OCI-LY3 (cell line): ENCODE data around the gene TXN2.
"Not testable (repeated sequence)": the region's sequence is repeated elsewhere in the genome, so short reads cannot be mapped to it uniquely, and the experiment has no call there.

Experiments used
- H2AFZ ChIP-seq: fragments of 200-600, 300-600 bp; shearing (Covaris generic); 2 replicates; pipeline ENCODE4 v1.6.0; 2014; ENCODE audit warnings: antibody characterized with exemption, low read depth, low read length
- H3K27ac ChIP-seq: fragments of 200-600, 300-600 bp; sonication (generic); 2 replicates; pipeline ENCODE4 v1.5.1; 2014; ENCODE audit warnings: mild to moderate bottlenecking, low read length, moderate library complexity, mixed read lengths
- H3K27me3 ChIP-seq: fragments of 200-600, 300-600 bp; sonication (generic); 2 replicates; pipeline ENCODE4 v1.6.1; 2014; ENCODE audit warnings: low read depth, low read length, mixed read lengths
- H3K36me3 ChIP-seq: fragments of 200-600, 300-600 bp; sonication (generic); replicated peaks from 2 replicates; pipeline ENCODE3; 2014; ENCODE audit warnings: low read depth, low read length, mixed read lengths
- H3K4me1 ChIP-seq: fragments of 300-600, 200-600 bp; sonication (generic); 2 replicates; pipeline ENCODE4 v1.6.1; 2014; ENCODE audit warnings: low read length, mixed read lengths
- H3K4me2 ChIP-seq: fragments of 200-600, 300-600 bp; sonication (generic); 2 replicates; pipeline ENCODE4 v1.6.1; 2014; ENCODE audit warnings: low read length, mixed read lengths
- H3K4me3 ChIP-seq: fragments of 300-600, 200-600 bp; sonication (generic); 2 replicates; pipeline ENCODE4 v1.5.1; 2014; ENCODE audit warnings: antibody characterized with exemption, mild to moderate bottlenecking, low read length, moderate library complexity
- H3K79me2 ChIP-seq: fragments of 300-600, 200-600 bp; shearing (Covaris generic); 2 replicates; pipeline ENCODE4 v1.6.1; 2014; ENCODE audit warnings: mild to moderate bottlenecking, low read length, mixed read lengths
- H3K9ac ChIP-seq: fragments of 300-600, 200-600 bp; shearing (Covaris generic); 2 replicates; pipeline ENCODE4 v1.6.0; 2014; ENCODE audit warnings: mild to moderate bottlenecking, low read length, moderate library complexity
- H3K9me3 ChIP-seq: fragments of 200-600, 300-600 bp; shearing (Covaris generic); 2 replicates; pipeline ENCODE4 v1.6.1; 2014; ENCODE audit warnings: low read length, mixed read lengths; ENCODE audit not compliant: insufficient read depth
- H4K20me1 ChIP-seq: fragments of 200-600, 300-600 bp; sonication (generic); 2 replicates; pipeline ENCODE4 v1.6.1; 2016; ENCODE audit warnings: low read length, mixed read lengths; ENCODE audit not compliant: insufficient read depth
- CTCF ChIP-seq: fragments of 200-600, 300-600 bp; sonication (generic); IDR thresholded peaks from 2 replicates; pipeline ENCODE4 v1.5.1; 2014; ENCODE audit warnings: antibody characterized with exemption, low read length, low read depth
- EZH2phosphoT487 ChIP-seq: fragments of 200-600 bp; shearing (Covaris generic); IDR thresholded peaks from 2 replicates; pipeline ENCODE4 v1.6.1; 2018; ENCODE audit warnings: antibody characterized with exemption, mixed run types, low read depth

TXN2 gene

GRCh38 chr22:36454916-36455570, 26.4 kb downstream of the TXN2 start:
- Histone ChIP-seq H3K4me2 (peak overlapping the region; percentile 96), H3K4me1 (peaks cover 59% of the 10 kb centered on the region), H2AFZ (peak overlapping the region; percentile 49; the same call in 1 of the 2 replicates)

GRCh38 chr22:36453855-36454378, 27.5 kb downstream of the TXN2 start:
- no peak overlapping the region for H3K9ac ChIP-seq
- no peak for TF ChIP-seq CTCF
- no peak for TF ChIP-seq EZH2phosphoT487
- H3K27ac ChIP-seq, result no peak overlapping the region
- no peaks in the 10 kb centered on the region for H3K36me3 ChIP-seq
- H2AFZ ChIP-seq, result no peak overlapping the region
- H4K20me1 ChIP-seq, result no peaks in the 10 kb centered on the region
- H3K4me3 ChIP-seq, result no peak overlapping the region
- no peaks in the 10 kb centered on the region for H3K9me3 ChIP-seq
- H3K79me2 ChIP-seq, result no peaks in the 10 kb centered on the region
- no peaks in the 10 kb centered on the region for H3K27me3 ChIP-seq
- H3K4me2 ChIP-seq, result peak overlapping the region; percentile 1; the same call in 1 of the 2 replicates
- H3K4me1 ChIP-seq, result peaks cover 65% of the 10 kb centered on the region

More at GRCh38 chr22:36454916-36455570, 26.4 kb downstream of the TXN2 start:
- peak overlapping the region; percentile 62 for H3K27ac ChIP-seq
- H3K79me2 ChIP-seq, result no peaks in the 10 kb centered on the region
- TF ChIP-seq EZH2phosphoT487 (no peak), CTCF (peak; percentile 3; the same call in 1 of the 2 replicates)
- no peaks in the 10 kb centered on the region for H3K36me3 ChIP-seq
- H4K20me1 ChIP-seq, result no peaks in the 10 kb centered on the region
- peak overlapping the region; percentile 78 for H3K4me3 ChIP-seq
- peak overlapping the region; percentile 87 for H3K9ac ChIP-seq
- no peaks in the 10 kb centered on the region for H3K27me3 ChIP-seq
- H3K9me3 ChIP-seq, result no peaks in the 10 kb centered on the region

DNA sequence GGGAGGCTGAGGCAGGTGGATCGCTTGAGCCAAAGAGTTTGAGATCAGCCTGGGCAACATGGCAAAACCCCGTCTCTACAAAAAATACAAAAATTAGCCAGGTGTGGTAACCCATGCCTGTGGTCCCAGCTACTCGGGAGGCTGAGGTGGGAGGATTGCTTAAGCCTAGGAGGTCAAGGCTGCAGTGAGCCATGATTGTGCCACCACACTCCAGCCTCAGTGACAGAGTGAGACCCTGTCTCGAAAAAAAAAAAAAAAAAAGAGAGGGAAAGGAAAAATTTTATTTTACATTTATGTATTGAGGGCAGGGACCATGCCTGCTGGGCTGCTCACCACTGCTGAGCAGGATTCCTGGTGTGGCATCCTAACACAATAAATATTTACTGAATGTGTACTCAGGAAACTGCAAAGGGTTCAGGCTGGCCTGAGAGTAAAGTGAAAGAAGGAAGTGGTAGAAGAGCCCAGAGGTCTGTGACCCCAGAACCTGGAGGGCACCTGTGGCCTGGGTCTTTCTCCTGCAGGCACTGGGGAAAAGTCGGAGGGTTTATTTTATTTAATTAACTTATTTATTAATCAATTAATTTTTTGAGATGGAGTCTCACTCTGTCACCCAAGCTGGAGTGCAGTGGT, 28.3 kb downstream of the TXN2 start:
- H2AFZ ChIP-seq, result not testable (repeated sequence)
- peak overlapping the region; percentile 65 for H3K27ac ChIP-seq

DNA sequence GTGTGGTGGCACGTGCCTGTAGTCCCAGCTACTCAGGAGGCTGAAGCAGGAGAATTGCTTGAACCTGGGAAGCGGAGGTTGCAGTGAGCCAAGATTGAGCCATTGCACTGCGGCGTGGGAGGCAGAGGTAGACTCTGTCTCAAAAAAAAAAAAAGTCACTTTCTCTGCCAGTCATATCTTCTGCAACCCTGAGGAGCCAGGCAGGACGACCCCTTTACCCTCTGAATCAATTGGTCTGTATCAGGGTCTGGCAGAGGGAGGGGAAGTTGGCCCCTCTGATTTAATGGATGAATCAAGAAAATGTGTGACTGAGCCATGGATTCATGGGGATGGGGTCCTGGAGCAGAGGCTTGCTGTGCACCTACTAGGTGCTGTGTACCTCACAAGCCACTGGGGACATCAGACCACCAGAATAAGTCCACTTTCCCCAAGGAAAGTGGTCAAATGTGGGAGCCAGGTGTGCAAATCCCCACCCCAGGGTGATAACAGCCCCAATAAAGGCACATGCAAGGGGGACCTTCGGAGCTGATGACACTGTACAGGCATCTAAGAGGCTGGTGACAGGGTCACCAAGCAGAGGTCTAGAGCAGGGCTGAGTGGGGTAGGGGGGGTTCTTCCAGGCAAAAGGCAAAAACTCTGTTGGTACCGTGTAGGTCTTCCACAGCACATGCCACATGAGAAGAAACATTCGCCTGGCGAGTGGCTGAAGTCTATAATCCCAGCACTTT, 29.0 kb downstream of the TXN2 start:
- H3K4me2 ChIP-seq, result peak overlapping the region; percentile 46
- H3K4me1 ChIP-seq, result peaks cover 65% of the 10 kb centered on the region
- peak overlapping the region; percentile 46; the same call in 1 of the 2 replicates for H3K9ac ChIP-seq
- peak overlapping the region; percentile 65 for H3K27ac ChIP-seq
- H3K4me3 ChIP-seq, result peak overlapping the region; percentile 0; the same call in 1 of the 2 replicates
- H3K79me2 ChIP-seq, result no peaks in the 10 kb centered on the region
- no peaks in the 10 kb centered on the region for H3K36me3 ChIP-seq
- TF ChIP-seq CTCF, result no peak
- no peak for TF ChIP-seq EZH2phosphoT487
- H4K20me1 ChIP-seq, result no peaks in the 10 kb centered on the region
- no peaks in the 10 kb centered on the region for H3K9me3 ChIP-seq
- H3K27me3 ChIP-seq, result no peaks in the 10 kb centered on the region
- H2AFZ ChIP-seq, result no peak overlapping the region

More for the DNA sequence above, 28.3 kb downstream of the TXN2 start:
- H3K27me3 ChIP-seq, H3K79me2 ChIP-seq, H4K20me1 ChIP-seq, H3K4me3 ChIP-seq, H3K9me3 ChIP-seq, H3K9ac ChIP-seq, H3K36me3 ChIP-seq: not testable (repeated sequence)
- Histone ChIP-seq H3K4me1 (peaks cover 59% of the 10 kb centered on the region), H3K4me2 (peak overlapping the region; percentile 46; the same call in 1 of the 2 replicates)

DNA sequence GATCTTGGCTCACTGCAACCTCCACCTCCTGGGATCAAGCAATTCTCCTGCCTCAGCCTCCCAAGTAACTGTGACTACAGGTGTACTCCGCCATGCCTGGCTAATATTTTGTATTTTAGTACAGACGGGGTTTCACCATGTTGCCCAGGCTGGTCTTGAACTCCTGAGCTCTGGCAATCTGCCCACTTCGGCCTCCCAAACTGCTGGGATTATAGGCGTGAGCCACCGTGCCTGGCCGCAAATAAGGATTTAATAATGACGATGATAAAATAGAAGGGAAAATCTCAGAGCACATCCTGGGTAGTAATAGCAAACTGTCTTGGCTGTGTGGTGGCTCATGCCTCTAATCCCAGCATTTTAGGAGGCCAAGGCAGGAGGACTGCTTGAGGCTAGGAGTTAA, 30.5 kb downstream of the TXN2 start:
- H3K79me2 ChIP-seq, H3K4me3 ChIP-seq, H2AFZ ChIP-seq, H3K4me2 ChIP-seq, H3K9ac ChIP-seq, H4K20me1 ChIP-seq, H3K27me3 ChIP-seq, H3K36me3 ChIP-seq, H3K9me3 ChIP-seq: not testable (repeated sequence)
- 0 out of 2 replicates have a peak overlapping the region, but pooled peaks have one; percentile 65 for H3K27ac ChIP-seq
- H3K4me1 ChIP-seq, result peaks cover 62% of the 10 kb centered on the region
